Endothelial cell of umbilical vein (primary cell): Measurements from ENCODE around the gene SERPINB10.

ENCODE experiments used
- EZH2 ChIP-seq: IDR thresholded peaks from 2 replicates; pipeline ENCODE4 v1.6.1; 2012; ENCODE audit warnings: borderline replicate concordance, low read depth, mild to moderate bottlenecking, moderate library complexity, low read length, inconsistent platforms; ENCODE audit not compliant: severe bottlenecking
- POLR2A ChIP-seq: IDR thresholded peaks from 2 replicates; pipeline ENCODE4 v1.6.1; 2012; ENCODE audit warnings: low read depth, mild to moderate bottlenecking, control low read depth, low read length
- TF ChIP-seq, protein P1 (sequence below), 2 donors: IDR thresholded peaks; 1 replicate in 1 of 2; 2 replicates in 1 of 2; pipeline ENCODE4 v1.5.1; 2011; ENCODE audit warnings: low read length in 2 of 2, mild to moderate bottlenecking in 2 of 2, moderate library complexity in 2 of 2, control low read depth in 1 of 2, inconsistent platforms in 1 of 2, low read depth in 1 of 2; ENCODE audit not compliant: insufficient read depth in 1 of 2; ENCODE audit errors: extremely low read depth in 1 of 2

DNA sequence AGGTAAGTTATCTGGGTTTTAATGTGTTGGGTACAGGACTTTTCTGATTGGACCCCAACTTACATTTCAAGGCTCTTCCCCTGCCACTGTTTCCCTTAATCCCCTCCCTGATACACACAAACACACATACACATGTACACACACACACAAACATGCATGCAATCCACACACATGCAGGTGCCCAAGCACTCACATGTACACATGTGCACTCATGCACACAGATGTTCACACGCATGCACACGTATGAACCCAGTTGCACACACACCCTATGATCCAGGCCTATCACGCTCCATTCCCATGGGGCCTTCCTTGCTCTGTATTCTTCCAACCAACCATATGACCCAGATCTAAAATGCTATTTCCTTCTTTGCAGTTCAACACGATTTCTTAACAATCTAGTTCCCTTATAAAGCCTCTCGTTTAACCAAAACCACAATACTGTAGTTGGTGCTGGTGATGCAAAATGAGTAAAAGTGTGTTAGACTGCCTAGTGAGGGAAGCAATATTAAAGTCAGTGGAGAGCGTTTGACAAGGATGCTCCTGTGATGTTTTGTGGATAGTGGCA, 73.2 kb downstream of the SERPINB10 start:
- TF ChIP-seq, protein P1, sequence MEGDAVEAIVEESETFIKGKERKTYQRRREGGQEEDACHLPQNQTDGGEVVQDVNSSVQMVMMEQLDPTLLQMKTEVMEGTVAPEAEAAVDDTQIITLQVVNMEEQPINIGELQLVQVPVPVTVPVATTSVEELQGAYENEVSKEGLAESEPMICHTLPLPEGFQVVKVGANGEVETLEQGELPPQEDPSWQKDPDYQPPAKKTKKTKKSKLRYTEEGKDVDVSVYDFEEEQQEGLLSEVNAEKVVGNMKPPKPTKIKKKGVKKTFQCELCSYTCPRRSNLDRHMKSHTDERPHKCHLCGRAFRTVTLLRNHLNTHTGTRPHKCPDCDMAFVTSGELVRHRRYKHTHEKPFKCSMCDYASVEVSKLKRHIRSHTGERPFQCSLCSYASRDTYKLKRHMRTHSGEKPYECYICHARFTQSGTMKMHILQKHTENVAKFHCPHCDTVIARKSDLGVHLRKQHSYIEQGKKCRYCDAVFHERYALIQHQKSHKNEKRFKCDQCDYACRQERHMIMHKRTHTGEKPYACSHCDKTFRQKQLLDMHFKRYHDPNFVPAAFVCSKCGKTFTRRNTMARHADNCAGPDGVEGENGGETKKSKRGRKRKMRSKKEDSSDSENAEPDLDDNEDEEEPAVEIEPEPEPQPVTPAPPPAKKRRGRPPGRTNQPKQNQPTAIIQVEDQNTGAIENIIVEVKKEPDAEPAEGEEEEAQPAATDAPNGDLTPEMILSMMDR (IDR thresholded peaks at IDR 0.05; ENCODE audit: extremely low read depth in 1 of 2, insufficient read depth in 1 of 2, low read depth in 1 of 2, low read length in 2 of 2) = no peak
- no peak for TF ChIP-seq EZH2
- no peak for TF ChIP-seq POLR2A
